ENCODE measurements around the gene SZT2.

The SZT2 gene

GRCh38 chr1:43360616-43361015, 29.1 kb upstream of the SZT2 start:
- TF ChIP-seq CTCF (IDR thresholded peaks at IDR 0.05; ENCODE audit: borderline replicate concordance, insufficient read depth, low read depth, low read length) = no peak
- H3K4me3 ChIP-seq (ENCODE audit: low read depth, low read length) = peak overlapping the region; percentile 69

GRCh38 chr1:43363283-43363934, 26.3 kb upstream of the SZT2 start:
- no peak overlapping the region for H3K4me3 ChIP-seq (ENCODE audit: low read depth, low read length)
- no peak for TF ChIP-seq CTCF (IDR thresholded peaks at IDR 0.05; ENCODE audit: borderline replicate concordance, insufficient read depth, low read depth, low read length)

GRCh38 chr1:43363935-43364525, 25.7 kb upstream of the SZT2 start:
- no peak for TF ChIP-seq CTCF (IDR thresholded peaks at IDR 0.05; ENCODE audit: borderline replicate concordance, insufficient read depth, low read depth, low read length)
- no peak overlapping the region for H3K4me3 ChIP-seq (ENCODE audit: low read depth, low read length)

- no peak overlapping the region for H3K4me3 ChIP-seq (ENCODE audit: low read depth, low read length)
- no peak for TF ChIP-seq CTCF (IDR thresholded peaks at IDR 0.05; ENCODE audit: borderline replicate concordance, insufficient read depth, low read depth, low read length)
These were observed 24.0 kb upstream of the SZT2 start for GRCh38 chr1:43365678-43366077.

- peak overlapping the region; percentile 91 for H3K4me3 ChIP-seq (ENCODE audit: low read depth, low read length)
- TF ChIP-seq CTCF (IDR thresholded peaks at IDR 0.05; ENCODE audit: borderline replicate concordance, insufficient read depth, low read depth, low read length) = no peak
These were observed 23.5 kb upstream of the SZT2 start for GRCh38 chr1:43366179-43366578.

- peak overlapping the region; percentile 91 for H3K4me3 ChIP-seq (ENCODE audit: low read depth, low read length)
- no peak for TF ChIP-seq CTCF (IDR thresholded peaks at IDR 0.05; ENCODE audit: borderline replicate concordance, insufficient read depth, low read depth, low read length)
These were observed 23.1 kb upstream of the SZT2 start for GRCh38 chr1:43366601-43367025.

Measured in GM12875 (cell line).